Fibroblast of pulmonary artery (primary cell): ENCODE data around the gene FXN.

Source experiments
- DNase-seq: peaks from one replicate; pipeline ENCODE4 v3.0.0-alpha.2; 2010; ENCODE audit warnings: low read depth
- H3K4me3 ChIP-seq: replicated peaks from 2 replicates; pipeline ENCODE4 v1.5.1; 2011; ENCODE audit warnings: low read depth, mild to moderate bottlenecking, control low read depth, low read length, moderate library complexity
- CTCF ChIP-seq: IDR thresholded peaks from 2 replicates; pipeline ENCODE4 v1.5.1; 2011; ENCODE audit warnings: mild to moderate bottlenecking, control low read depth, low read length, inconsistent platforms; ENCODE audit errors: missing control alignments

Gene FXN

GRCh38 chr9:69013382-69013727 is 22.2 kb upstream of the FXN start:
- DNase-seq = no peak
- H3K4me3 ChIP-seq = no peak overlapping the region
- TF ChIP-seq CTCF = no peak

GRCh38 chr9:69014013-69014412 is 21.5 kb upstream of the FXN start, which contains the start of gene PRKACG:
Gene PRKACG, minus strand, starts transcription at chr9:69014113. Its CDS starts 21 bp downstream, at chr9:69014092.
- no peak for DNase-seq
- H3K4me3 ChIP-seq = no peak within 1 kb of the TSS
- no peak for TF ChIP-seq CTCF

- TF ChIP-seq CTCF = no peak
- no peak overlapping the region for H3K4me3 ChIP-seq
- no peak for DNase-seq
These were observed 19.1 kb upstream of the FXN start for GRCh38 chr9:69016191-69017096.

- no peak for TF ChIP-seq CTCF
- no peak overlapping the region for H3K4me3 ChIP-seq
- DNase-seq = no peak
These were observed 16.8 kb upstream of the FXN start for GRCh38 chr9:69018737-69019136.

GRCh38 chr9:69019808-69020207 is 15.7 kb upstream of the FXN start:
- no peak overlapping the region for H3K4me3 ChIP-seq
- TF ChIP-seq CTCF = no peak
- no peak for DNase-seq

GRCh38 chr9:69020301-69021145 is 15.0 kb upstream of the FXN start:
- no peak for DNase-seq
- no peak overlapping the region for H3K4me3 ChIP-seq
- no peak for TF ChIP-seq CTCF
